Neural crest cell (in vitro differentiated cells): ENCODE results near the gene CNBD2. TPM values are rescaled to one million over a fixed set of nuclear protein-coding genes. Genes with fewer than 3 reads are reported as not detected.
A peak's percentile ranks its signal among the peaks of the same experiment; 100 is the strongest.
"Not testable (repeated sequence)": the region's sequence is repeated elsewhere in the genome, so short reads cannot be mapped to it uniquely, and the experiment has no call there.

Source experiments
- DNase-seq: peaks from one replicate; pipeline ENCODE4 v3.0.0; 2021; ENCODE audit warnings: low read depth, mixed read lengths, low spot score
- H3K27ac Mint-ChIP-seq: one replicate; pipeline ENCODE4 v1.8.0; 2021; ENCODE audit warnings: mild to moderate bottlenecking, mixed read lengths; ENCODE audit not compliant: unreplicated experiment
- H3K27me3 Mint-ChIP-seq: 2 replicates; pipeline ENCODE4 v1.8.0; 2021; ENCODE audit warnings: low read depth, mild to moderate bottlenecking, mixed read lengths
- H3K36me3 Mint-ChIP-seq: 2 replicates; pipeline ENCODE4 v1.8.0; 2021; ENCODE audit warnings: low read depth, mild to moderate bottlenecking, mixed read lengths
- H3K4me1 Mint-ChIP-seq: 2 replicates; pipeline ENCODE4 v1.8.0; 2021; ENCODE audit warnings: mixed read lengths
- H3K4me3 Mint-ChIP-seq: one replicate; pipeline ENCODE4 v1.8.0; 2021; ENCODE audit warnings: mild to moderate bottlenecking, mixed read lengths
- H3K9me3 Mint-ChIP-seq: 2 replicates; pipeline ENCODE4 v1.8.0; 2021; ENCODE audit warnings: mixed read lengths
- total RNA-seq: library from RNA; stranded (reverse); gene quantifications from 2 replicates; pipeline ENCODE4 v1.2.1, GENCODE V29; 2021
- TF ChIP-seq, protein P1 (sequence below): fragments of 200-600 bp; sonication (generic); conservative IDR thresholded peaks from 2 replicates; pipeline ENCODE4 v1.5.0; 2021; ENCODE audit warnings: antibody characterized with exemption, mild to moderate bottlenecking

The CNBD2 gene
- total RNA-seq, 1 donor from 2014 or later, result 7.4 TPM

DNA sequence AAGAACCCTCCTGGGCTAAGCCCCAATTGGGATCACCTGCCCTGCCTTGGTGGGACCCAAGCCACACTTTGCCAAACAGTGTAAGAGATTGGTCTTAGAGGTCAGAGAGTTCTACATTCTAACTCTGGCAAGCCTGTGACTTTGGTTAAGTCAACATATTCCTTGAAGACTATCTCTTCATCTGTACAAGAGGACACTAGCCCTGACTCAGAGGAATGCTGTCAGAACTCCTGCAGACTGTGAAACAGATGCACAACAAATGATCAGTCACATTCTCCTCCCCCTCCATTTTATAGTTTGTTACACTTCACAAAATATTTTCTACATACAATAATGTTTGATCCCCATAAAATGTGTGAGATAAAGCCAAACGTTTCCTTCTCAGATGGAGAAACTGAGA, 94.4 kb downstream of the CNBD2 start:
- TF ChIP-seq, protein P1, sequence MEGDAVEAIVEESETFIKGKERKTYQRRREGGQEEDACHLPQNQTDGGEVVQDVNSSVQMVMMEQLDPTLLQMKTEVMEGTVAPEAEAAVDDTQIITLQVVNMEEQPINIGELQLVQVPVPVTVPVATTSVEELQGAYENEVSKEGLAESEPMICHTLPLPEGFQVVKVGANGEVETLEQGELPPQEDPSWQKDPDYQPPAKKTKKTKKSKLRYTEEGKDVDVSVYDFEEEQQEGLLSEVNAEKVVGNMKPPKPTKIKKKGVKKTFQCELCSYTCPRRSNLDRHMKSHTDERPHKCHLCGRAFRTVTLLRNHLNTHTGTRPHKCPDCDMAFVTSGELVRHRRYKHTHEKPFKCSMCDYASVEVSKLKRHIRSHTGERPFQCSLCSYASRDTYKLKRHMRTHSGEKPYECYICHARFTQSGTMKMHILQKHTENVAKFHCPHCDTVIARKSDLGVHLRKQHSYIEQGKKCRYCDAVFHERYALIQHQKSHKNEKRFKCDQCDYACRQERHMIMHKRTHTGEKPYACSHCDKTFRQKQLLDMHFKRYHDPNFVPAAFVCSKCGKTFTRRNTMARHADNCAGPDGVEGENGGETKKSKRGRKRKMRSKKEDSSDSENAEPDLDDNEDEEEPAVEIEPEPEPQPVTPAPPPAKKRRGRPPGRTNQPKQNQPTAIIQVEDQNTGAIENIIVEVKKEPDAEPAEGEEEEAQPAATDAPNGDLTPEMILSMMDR, result no peak
- Mint-ChIP-seq H3K4me1 (peaks cover 14% of the 10 kb centered on the region), H3K4me3 (no peak overlapping the region), H3K9me3 (no peaks in the 10 kb centered on the region), H3K36me3 (no peaks in the 10 kb centered on the region), H3K27me3 (no peaks in the 10 kb centered on the region), H3K27ac (no peak overlapping the region)
- DNase-seq, result no peak

DNA sequence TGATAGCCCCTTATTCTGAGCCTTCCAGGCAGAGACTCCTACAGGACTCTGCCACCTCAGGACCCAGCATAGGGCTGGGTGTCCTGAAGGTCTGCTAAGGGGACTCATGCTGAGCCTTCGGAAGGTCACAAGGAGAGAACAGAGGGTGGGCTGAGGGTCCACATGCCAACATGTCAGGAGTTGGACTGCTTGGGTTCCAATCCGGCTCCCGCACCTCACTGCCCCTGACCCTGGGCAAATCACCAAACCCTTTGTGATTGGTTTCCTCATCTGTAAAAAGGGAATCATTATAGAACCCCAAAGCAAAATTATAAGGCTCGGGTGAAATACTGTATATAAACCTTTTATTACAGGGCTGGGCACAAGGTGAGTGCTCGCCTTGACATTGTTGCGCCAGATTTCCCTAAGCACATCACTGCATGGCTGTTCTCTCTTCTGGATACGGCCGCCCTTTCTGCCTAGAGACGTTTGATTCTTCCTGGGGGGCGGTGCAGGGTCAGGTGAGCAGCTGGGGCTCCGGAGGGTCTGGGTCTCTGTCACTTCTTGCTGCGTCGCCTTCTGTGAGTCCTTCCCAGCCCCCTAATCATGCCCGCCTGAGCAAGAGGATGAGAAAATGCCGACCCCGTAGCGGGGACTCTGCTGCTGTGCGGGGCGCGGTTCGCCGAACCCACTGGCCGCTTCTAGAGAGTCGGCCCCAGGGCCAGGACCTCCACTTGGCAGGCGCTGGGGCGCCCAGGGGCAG, 95.7 kb downstream of the CNBD2 start:
- TF ChIP-seq, protein P1, result no peak
- no peaks in the 10 kb centered on the region for H3K27me3 Mint-ChIP-seq

DNA sequence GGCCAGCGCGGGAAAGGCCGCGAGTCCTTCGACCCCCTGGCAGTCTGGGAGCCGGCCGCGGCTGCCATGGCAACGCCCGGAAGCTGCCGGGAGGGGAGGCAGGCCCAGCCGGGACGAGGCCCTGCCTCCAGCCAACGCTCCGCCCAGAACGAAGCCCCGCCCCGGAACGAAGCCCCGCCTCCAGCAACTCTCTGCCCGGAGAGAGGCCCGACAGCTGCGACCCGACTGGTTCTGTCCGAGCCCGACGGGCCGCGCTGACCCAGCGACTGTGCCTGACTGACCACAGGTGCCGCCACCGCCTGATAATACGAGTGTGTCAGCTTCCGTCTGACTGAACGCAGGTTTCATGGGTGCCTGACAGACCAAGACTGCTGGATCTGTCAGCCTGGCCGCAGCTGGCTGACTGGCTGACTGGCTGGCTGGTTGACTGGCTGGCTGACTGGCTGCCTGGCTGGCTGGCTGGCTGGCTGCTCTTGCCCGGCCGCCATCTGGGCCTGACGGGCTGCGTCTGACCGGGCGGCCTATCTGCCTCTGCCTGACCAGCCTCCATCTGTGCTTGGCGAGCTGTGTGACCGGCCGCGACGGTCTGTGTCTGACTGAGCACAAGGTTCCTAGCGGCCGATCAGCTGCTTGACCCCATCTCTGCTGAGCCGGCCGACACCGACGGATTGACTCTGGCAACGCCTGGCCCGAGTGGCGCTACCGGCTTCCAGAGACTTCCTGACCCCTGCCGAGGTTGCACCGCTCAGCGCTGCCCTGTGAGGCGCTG, 96.5 kb downstream of the CNBD2 start:
- Mint-ChIP-seq H3K4me3 (peak overlapping the region; percentile 84), H3K9me3 (no peaks in the 10 kb centered on the region), H3K27me3 (no peaks in the 10 kb centered on the region), H3K4me1 (peaks cover 18% of the 10 kb centered on the region), H3K27ac (no peak overlapping the region), H3K36me3 (no peaks in the 10 kb centered on the region)
- peak; percentile 98 for DNase-seq
- TF ChIP-seq, protein P1, result no peak

More for the DNA sequence above, 95.7 kb downstream of the CNBD2 start:
- DNase-seq, result no peak
- Mint-ChIP-seq H3K9me3 (no peaks in the 10 kb centered on the region), H3K27ac (peak overlapping the region; percentile 50), H3K4me3 (peak overlapping the region; percentile 79), H3K36me3 (no peaks in the 10 kb centered on the region), H3K4me1 (peaks cover 14% of the 10 kb centered on the region)

GRCh38 chr20:36065427-36065998, 97.1 kb downstream of the CNBD2 start:
- Mint-ChIP-seq H3K27me3 (no peaks in the 10 kb centered on the region), H3K4me3 (peak overlapping the region; percentile 84), H3K27ac (no peak overlapping the region), H3K36me3 (no peaks in the 10 kb centered on the region), H3K9me3 (no peaks in the 10 kb centered on the region), H3K4me1 (peaks cover 24% of the 10 kb centered on the region)
- DNase-seq, result no peak
- TF ChIP-seq, protein P1, result peak; percentile 11

DNA sequence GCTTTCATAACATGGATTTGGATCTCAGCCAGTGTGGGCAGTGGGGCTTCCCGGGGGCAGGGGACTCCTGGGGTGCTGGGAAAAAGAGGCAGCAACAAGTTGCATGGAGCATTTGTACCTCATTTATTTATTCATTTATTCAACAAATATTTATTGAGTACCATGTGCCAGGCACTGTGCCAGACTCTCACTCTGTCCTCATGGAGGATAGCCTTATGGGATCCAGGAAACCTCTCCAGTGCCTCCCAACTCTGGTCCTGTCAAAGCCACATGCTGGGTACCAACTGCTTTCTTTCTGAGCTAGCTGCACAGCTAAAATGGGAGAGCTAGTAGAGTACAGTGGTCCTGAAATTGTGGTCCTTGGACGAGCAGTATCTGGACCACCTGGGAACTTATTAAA, 98.4 kb downstream of the CNBD2 start:
- Mint-ChIP-seq H3K27ac (no peak overlapping the region), H3K9me3 (no peaks in the 10 kb centered on the region), H3K4me3 (no peak overlapping the region), H3K27me3 (no peaks in the 10 kb centered on the region), H3K36me3 (no peaks in the 10 kb centered on the region), H3K4me1 (peaks cover 35% of the 10 kb centered on the region)
- TF ChIP-seq, protein P1, result no peak
- no peak for DNase-seq

DNA sequence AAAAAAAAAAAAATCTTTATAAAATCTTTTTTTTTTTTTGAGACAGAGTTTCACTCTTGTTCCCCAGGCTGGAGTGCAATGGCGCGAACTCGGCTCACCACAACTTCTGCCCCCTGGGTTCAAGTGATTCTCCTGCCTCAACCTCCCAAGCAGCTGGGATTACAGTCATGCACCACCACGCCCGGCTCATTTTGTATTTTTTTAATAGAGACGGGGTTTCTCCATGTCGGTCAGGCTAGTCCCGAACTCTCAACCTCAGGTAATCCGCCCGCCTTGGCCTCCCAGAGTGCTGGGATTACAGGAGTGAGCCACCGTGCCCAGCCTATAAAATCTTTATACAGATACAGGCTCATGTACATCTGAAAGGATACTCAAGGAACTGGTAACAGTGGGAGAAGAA, 100.1 kb downstream of the CNBD2 start:
- H3K27me3 Mint-ChIP-seq, H3K27ac Mint-ChIP-seq, H3K9me3 Mint-ChIP-seq, DNase-seq, H3K36me3 Mint-ChIP-seq, H3K4me3 Mint-ChIP-seq: not testable (repeated sequence)
- H3K4me1 Mint-ChIP-seq, result peaks cover 36% of the 10 kb centered on the region
